ENCODE data around the gene TACC2.

Gene TACC2

GRCh38 chr10:122213766-122214165 is 224.8 kb downstream of the TACC2 start:
- no peaks in the 10 kb centered on the region for H3K9me3 ChIP-seq (ENCODE audit: insufficient read depth, low read length, severe bottlenecking)
- no peaks in the 10 kb centered on the region for H3K36me3 ChIP-seq (ENCODE audit: insufficient read depth, low read length)

GRCh38 chr10:122216047-122216446 is 227.1 kb downstream of the TACC2 start:
- Histone ChIP-seq H2AFZ (ENCODE audit: low read depth, low read length) (no peak overlapping the region), H3K27me3 (ENCODE audit: insufficient read depth, low read length, poor library complexity) (peaks cover 4% of the 10 kb centered on the region), H4K20me1 (ENCODE audit: insufficient read depth, low read length) (no peaks in the 10 kb centered on the region; the same call in 1 of the 2 replicates), H3K27ac (ENCODE audit: low read length) (no peak overlapping the region), H3K4me2 (ENCODE audit: insufficient read depth, low read length) (no peak overlapping the region), H3K4me3 (ENCODE audit: low read depth in 1 of 2, low read length in 2 of 2) (no peak overlapping the region), H3K36me3 (ENCODE audit: insufficient read depth, low read length) (no peaks in the 10 kb centered on the region), H3K4me1 (ENCODE audit: insufficient read depth, low read length) (no peaks in the 10 kb centered on the region), H3K79me2 (ENCODE audit: insufficient read depth, low read length) (no peaks in the 10 kb centered on the region), H3K9ac (ENCODE audit: low read depth, low read length) (no peak overlapping the region), H3K9me3 (ENCODE audit: insufficient read depth, low read length, severe bottlenecking) (no peaks in the 10 kb centered on the region)
- ATAC-seq (ENCODE audit: insufficient read depth, low read depth) (no peak), DNase-seq (no peak)
- no peak for TF ChIP-seq CTCF (IDR thresholded peaks at IDR 0.05; ENCODE audit: borderline replicate concordance, extremely low read depth, low read length, poor library complexity, severe bottlenecking)

More at GRCh38 chr10:122213766-122214165, 224.8 kb downstream of the TACC2 start:
- no peak for DNase-seq
- Histone ChIP-seq H3K9ac (ENCODE audit: low read depth, low read length) (no peak overlapping the region), H3K4me2 (ENCODE audit: insufficient read depth, low read length) (no peak overlapping the region), H4K20me1 (ENCODE audit: insufficient read depth, low read length) (no peaks in the 10 kb centered on the region; the same call in 1 of the 2 replicates), H3K79me2 (ENCODE audit: insufficient read depth, low read length) (no peaks in the 10 kb centered on the region), H2AFZ (ENCODE audit: low read depth, low read length) (no peak overlapping the region), H3K4me3 (ENCODE audit: low read depth in 1 of 2, low read length in 2 of 2) (no peak overlapping the region), H3K27me3 (ENCODE audit: insufficient read depth, low read length, poor library complexity) (no peaks in the 10 kb centered on the region), H3K27ac (ENCODE audit: low read length) (no peak overlapping the region), H3K4me1 (ENCODE audit: insufficient read depth, low read length) (no peaks in the 10 kb centered on the region)
- ATAC-seq (ENCODE audit: insufficient read depth, low read depth) = no peak
- TF ChIP-seq CTCF (IDR thresholded peaks at IDR 0.05; ENCODE audit: borderline replicate concordance, extremely low read depth, low read length, poor library complexity, severe bottlenecking) (no peak), EZH2 (IDR thresholded peaks at IDR 0.05; ENCODE audit: borderline replicate concordance, low read depth, low read length, severe bottlenecking) (no peak)

- H2AFZ ChIP-seq (ENCODE audit: low read depth, low read length) = no peak overlapping the region
- H3K27ac ChIP-seq (ENCODE audit: low read length) = no peak overlapping the region
- H3K36me3 ChIP-seq (ENCODE audit: insufficient read depth, low read length) = no peaks in the 10 kb centered on the region
- no peaks in the 10 kb centered on the region; the same call in 1 of the 2 replicates for H4K20me1 ChIP-seq (ENCODE audit: insufficient read depth, low read length)
- H3K9ac ChIP-seq (ENCODE audit: low read depth, low read length) = no peak overlapping the region
- no peak overlapping the region for H3K4me3 ChIP-seq (ENCODE audit: low read depth in 1 of 2, low read length in 2 of 2)
- H3K4me2 ChIP-seq (ENCODE audit: insufficient read depth, low read length) = no peak overlapping the region
- no peaks in the 10 kb centered on the region for H3K4me1 ChIP-seq (ENCODE audit: insufficient read depth, low read length)
- H3K79me2 ChIP-seq (ENCODE audit: insufficient read depth, low read length) = no peaks in the 10 kb centered on the region
- no peak for ATAC-seq (ENCODE audit: insufficient read depth, low read depth)
- H3K9me3 ChIP-seq (ENCODE audit: insufficient read depth, low read length, severe bottlenecking) = no peaks in the 10 kb centered on the region
- H3K27me3 ChIP-seq (ENCODE audit: insufficient read depth, low read length, poor library complexity) = peaks cover 22% of the 10 kb centered on the region
- TF ChIP-seq CTCF (IDR thresholded peaks at IDR 0.05; ENCODE audit: borderline replicate concordance, extremely low read depth, low read length, poor library complexity, severe bottlenecking) = no peak
- no peak for TF ChIP-seq EZH2 (IDR thresholded peaks at IDR 0.05; ENCODE audit: borderline replicate concordance, low read depth, low read length, severe bottlenecking)
- no peak for DNase-seq
Measured at GRCh38 chr10:122219340-122219739, 230.4 kb downstream of the TACC2 start.

- Histone ChIP-seq H3K9me3 (ENCODE audit: insufficient read depth, low read length, severe bottlenecking) (no peaks in the 10 kb centered on the region), H3K79me2 (ENCODE audit: insufficient read depth, low read length) (no peaks in the 10 kb centered on the region), H3K4me3 (ENCODE audit: low read depth in 1 of 2, low read length in 2 of 2) (no peak overlapping the region), H3K27ac (ENCODE audit: low read length) (no peak overlapping the region), H2AFZ (ENCODE audit: low read depth, low read length) (no peak overlapping the region), H3K9ac (ENCODE audit: low read depth, low read length) (no peak overlapping the region), H3K36me3 (ENCODE audit: insufficient read depth, low read length) (no peaks in the 10 kb centered on the region), H3K27me3 (ENCODE audit: insufficient read depth, low read length, poor library complexity) (peaks cover 23% of the 10 kb centered on the region), H3K4me2 (ENCODE audit: insufficient read depth, low read length) (no peak overlapping the region), H4K20me1 (ENCODE audit: insufficient read depth, low read length) (no peaks in the 10 kb centered on the region), H3K4me1 (ENCODE audit: insufficient read depth, low read length) (no peaks in the 10 kb centered on the region)
- DNase-seq (no peak), ATAC-seq (ENCODE audit: insufficient read depth, low read depth) (no peak)
- TF ChIP-seq EZH2 (IDR thresholded peaks at IDR 0.05; ENCODE audit: borderline replicate concordance, low read depth, low read length, severe bottlenecking) = no peak
Measured at GRCh38 chr10:122220736-122221135, 231.8 kb downstream of the TACC2 start.

Data from DND-41 (cell line).